Measurements from ENCODE around the gene DHRS12.

DHRS12 gene

GRCh38 chr13:51818276-51818675, 14.3 kb upstream of the DHRS12 start:
- TF ChIP-seq, protein P1, sequence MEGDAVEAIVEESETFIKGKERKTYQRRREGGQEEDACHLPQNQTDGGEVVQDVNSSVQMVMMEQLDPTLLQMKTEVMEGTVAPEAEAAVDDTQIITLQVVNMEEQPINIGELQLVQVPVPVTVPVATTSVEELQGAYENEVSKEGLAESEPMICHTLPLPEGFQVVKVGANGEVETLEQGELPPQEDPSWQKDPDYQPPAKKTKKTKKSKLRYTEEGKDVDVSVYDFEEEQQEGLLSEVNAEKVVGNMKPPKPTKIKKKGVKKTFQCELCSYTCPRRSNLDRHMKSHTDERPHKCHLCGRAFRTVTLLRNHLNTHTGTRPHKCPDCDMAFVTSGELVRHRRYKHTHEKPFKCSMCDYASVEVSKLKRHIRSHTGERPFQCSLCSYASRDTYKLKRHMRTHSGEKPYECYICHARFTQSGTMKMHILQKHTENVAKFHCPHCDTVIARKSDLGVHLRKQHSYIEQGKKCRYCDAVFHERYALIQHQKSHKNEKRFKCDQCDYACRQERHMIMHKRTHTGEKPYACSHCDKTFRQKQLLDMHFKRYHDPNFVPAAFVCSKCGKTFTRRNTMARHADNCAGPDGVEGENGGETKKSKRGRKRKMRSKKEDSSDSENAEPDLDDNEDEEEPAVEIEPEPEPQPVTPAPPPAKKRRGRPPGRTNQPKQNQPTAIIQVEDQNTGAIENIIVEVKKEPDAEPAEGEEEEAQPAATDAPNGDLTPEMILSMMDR (IDR thresholded peaks at IDR 0.05; ENCODE audit: borderline replicate concordance, control extremely low read depth, extremely low read depth, insufficient read depth, missing control alignments), result no peak
- in situ Hi-C loops (cut with MboI; ENCODE audit: low sequenced_read_pairs, unreplicated experiment), result no loop called here
- no peak for DNase-seq (ENCODE audit: low spot score)

- no peak for DNase-seq (ENCODE audit: low spot score)
- in situ Hi-C loops (cut with MboI; ENCODE audit: low sequenced_read_pairs, unreplicated experiment), result no loop called here
- TF ChIP-seq, protein P1 (IDR thresholded peaks at IDR 0.05; ENCODE audit: borderline replicate concordance, control extremely low read depth, extremely low read depth, insufficient read depth, missing control alignments), result no peak
Measured at GRCh38 chr13:51817717-51818116, 13.8 kb upstream of the DHRS12 start.

DNA sequence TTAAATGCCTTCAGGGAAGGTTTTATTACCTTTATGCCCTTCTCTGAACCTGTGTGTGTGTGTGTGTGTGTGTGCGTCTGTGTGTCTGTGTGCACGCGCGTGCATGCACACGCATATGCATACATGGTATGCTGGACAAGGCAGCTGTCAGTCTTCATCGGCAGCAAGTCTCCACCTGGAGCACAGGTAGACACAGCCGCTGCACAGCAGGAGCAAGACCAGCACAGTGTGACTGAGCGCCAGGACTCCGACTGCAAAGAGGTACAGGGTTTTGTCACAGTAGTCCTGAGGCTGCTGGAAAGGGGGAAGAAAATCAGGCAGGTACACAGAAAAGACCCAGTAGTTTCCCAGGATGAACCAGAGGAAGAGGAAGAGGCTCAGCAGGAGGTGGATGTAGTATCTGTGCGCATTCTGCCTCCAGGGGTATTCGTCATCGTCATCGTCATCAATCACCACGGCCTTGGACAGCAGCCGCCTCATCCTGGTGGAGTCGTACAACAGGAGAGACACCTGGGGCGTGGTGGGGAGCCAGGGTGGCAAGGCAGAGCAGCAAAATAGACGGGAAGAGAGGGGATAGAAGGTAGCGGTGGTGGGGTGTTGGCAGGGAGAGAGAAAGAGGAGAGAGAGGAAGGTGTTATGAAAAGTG, 12.8 kb upstream of the DHRS12 start:
- TF ChIP-seq, protein P1 (IDR thresholded peaks at IDR 0.05; ENCODE audit: borderline replicate concordance, control extremely low read depth, extremely low read depth, insufficient read depth, missing control alignments), result no peak
- in situ Hi-C loops (cut with MboI; ENCODE audit: low sequenced_read_pairs, unreplicated experiment), result no loop called here
- DNase-seq (ENCODE audit: low spot score), result no peak

GRCh38 chr13:51815848-51816247, 11.9 kb upstream of the DHRS12 start:
- no peak for DNase-seq (ENCODE audit: low spot score)
- TF ChIP-seq, protein P1 (IDR thresholded peaks at IDR 0.05; ENCODE audit: borderline replicate concordance, control extremely low read depth, extremely low read depth, insufficient read depth, missing control alignments), result no peak
- in situ Hi-C loops (cut with MboI; ENCODE audit: low sequenced_read_pairs, unreplicated experiment), result no loop called here

GRCh38 chr13:51814825-51815650, 11.1 kb upstream of the DHRS12 start:
- TF ChIP-seq, protein P1 (IDR thresholded peaks at IDR 0.05; ENCODE audit: borderline replicate concordance, control extremely low read depth, extremely low read depth, insufficient read depth, missing control alignments), result peak; percentile 73
- in situ Hi-C loops (cut with MboI; ENCODE audit: low sequenced_read_pairs, unreplicated experiment), result no loop called here
- DNase-seq (ENCODE audit: low spot score), result peak; percentile 82

GRCh38 chr13:51814071-51814470, 10.1 kb upstream of the DHRS12 start:
- in situ Hi-C loops (cut with MboI; ENCODE audit: low sequenced_read_pairs, unreplicated experiment), result no loop called here

More at GRCh38 chr13:51814071-51814470, 10.1 kb upstream of the DHRS12 start:
- no peak for DNase-seq (ENCODE audit: low spot score)
- TF ChIP-seq, protein P1 (IDR thresholded peaks at IDR 0.05; ENCODE audit: borderline replicate concordance, control extremely low read depth, extremely low read depth, insufficient read depth, missing control alignments), result no peak

All from GM13976 (cell line).